HS-5 (cell line): ENCODE measurements around the gene ESCO1.

Source experiments
- DNase-seq: peaks from one replicate; pipeline ENCODE4 v3.0.0-alpha.2; 2012; ENCODE audit warnings: low read depth

Gene ESCO1

DNA sequence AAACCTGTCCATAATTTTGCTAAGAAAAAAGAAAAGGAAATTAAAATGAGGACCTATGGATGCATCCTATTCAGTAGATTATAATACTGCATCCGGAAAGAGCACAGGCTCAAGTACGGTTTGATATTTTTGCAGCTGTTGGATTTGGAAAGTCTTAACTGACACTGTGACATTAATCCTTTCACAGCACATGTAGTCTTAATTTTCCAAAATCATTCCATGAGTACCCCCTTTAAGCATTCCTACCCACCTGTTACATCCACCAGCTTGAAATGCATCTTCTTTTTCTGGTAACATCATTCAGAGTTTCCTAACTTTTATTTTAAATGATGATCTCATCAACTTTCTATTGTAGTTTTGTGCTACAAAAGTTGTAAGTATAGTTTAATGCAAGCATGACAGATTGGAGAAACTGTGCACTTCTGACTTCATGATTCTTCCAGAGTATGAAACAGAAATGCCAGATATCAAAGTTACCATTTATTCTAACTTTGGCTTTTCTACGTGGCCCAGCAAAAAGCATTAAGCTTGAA lies 113.5 kb downstream of the ESCO1 start:
- DNase-seq = no peak

DNA sequence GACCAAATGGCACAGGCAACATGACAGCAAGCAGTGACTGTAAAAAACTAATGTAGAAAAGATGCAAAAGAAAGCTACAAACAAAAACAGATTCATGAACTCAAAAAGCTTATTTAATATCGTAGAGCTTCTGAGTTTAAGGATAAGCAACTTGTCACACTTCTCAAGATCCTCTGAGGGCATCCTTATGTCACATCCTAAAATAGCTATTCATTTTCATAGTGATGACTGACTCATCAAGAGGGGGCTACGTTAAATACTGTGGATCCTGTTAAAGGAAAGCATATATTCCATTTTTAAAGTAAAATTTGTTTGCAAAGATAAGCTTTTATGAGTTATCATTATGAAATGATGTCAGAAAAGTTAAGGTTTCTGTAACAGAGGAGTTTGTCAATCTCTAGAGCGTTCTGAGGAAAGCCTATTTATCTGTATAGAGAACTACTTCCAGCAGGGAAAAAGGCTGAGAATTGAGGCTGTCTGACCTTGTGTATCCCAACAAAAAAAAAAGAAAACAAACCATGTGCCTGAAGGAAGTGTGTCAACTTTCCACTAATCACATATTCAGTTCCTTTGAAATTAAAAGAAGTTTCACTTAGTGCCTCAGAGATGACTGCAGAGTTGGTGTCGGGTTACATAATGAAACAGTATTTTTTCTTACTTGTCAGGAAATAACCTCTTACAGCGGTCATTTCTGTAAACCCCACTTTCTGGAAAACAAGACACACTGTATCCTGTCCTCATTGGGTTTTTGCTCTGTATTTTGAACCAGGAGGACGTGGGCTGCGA lies 115.5 kb downstream of the ESCO1 start:
- no peak for DNase-seq

DNA sequence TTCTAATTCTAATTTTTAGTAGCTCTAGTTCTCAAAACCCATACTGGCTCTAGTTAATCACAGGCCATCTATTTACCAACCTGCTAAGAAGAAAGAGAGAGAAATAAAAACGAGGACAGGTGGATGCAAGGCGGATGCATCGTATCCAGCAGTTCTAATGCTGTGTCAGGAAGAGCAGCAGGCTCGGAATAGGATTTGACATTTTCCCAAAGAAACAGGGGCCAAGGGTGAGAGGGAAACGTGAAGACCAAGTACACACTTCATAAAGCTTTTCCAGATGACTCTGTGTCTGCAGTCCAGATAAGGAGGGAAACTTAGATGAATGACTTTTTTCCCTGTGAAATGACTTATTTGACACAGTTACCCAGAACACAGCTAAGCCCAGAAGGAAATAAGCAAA lies 117.5 kb downstream of the ESCO1 start:
- no peak for DNase-seq

DNA sequence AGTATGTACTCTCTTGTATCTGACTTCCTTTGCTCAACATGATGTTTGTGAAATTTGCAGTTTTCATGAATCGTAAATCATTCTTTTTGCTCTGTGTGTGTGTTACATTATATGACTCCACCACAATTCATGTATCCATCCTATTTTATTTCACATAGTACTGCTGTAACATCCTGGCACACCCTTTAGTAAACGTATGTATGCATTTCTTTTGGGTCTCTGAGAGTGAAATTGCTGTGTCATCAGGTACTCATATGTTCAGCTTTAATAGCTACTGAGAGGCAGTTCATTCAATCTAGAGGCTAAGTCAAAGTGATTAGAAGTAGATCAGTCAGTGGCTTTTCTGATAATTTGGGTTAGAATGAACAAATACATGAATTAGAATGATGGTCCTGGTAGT lies 118.8 kb downstream of the ESCO1 start:
- no peak for DNase-seq

GRCh38 chr18:21479721-21480120 lies 120.8 kb downstream of the ESCO1 start:
- DNase-seq = no peak
